ENCODE data around the gene HECW1. TPM values are rescaled to one million over a fixed set of nuclear protein-coding genes. Genes with fewer than 3 reads are reported as not detected.

HECW1 gene
- total and polyA plus RNA-seq, 8 donors = 0.04 to 0.69 (median 0.12) TPM; not detected in 5

DNA sequence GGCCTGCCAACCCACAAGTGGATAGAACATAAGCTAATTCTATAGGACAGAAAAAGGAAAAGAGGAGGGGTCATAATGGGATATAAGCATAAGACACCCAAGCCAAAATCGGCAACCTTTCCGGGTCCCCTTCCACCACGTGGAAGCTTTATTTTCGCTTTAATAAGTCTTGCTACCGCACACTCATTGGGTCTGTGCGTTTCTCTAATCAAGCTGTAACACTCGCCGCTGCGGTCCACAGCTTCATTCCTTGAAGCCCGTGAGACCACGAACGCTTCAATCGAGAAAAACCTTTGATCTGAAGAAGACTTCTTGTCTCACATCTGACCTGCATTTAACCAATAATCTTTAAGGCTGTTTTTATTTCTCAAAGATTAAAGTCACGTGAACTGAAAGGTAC lies 35.8 kb upstream of the HECW1 start:
- Histone ChIP-seq H3K27ac (no peak overlapping the region), H3K27me3 (peaks cover 0 to 3% (median 0%) of the 10 kb centered on the region in 4 donors), H3K4me1 (no peaks in the 10 kb centered on the region), H3K4me3 (no peak overlapping the region), H3K36me3 (no peaks in the 10 kb centered on the region), H3K9me3 (no peaks in the 10 kb centered on the region)
- FAIRE-seq (no peak), DNase-seq (no peak), ATAC-seq (no peak)
- intact Hi-C loops (cut with DNase I) = no loop called here
- 82 to 84% methylated on average over 14 of the region's 14 CpGs for WGBS, 2 donors
- no peak for TF ChIP-seq CTCF (IDR thresholded peaks at IDR 0.05)

DNA sequence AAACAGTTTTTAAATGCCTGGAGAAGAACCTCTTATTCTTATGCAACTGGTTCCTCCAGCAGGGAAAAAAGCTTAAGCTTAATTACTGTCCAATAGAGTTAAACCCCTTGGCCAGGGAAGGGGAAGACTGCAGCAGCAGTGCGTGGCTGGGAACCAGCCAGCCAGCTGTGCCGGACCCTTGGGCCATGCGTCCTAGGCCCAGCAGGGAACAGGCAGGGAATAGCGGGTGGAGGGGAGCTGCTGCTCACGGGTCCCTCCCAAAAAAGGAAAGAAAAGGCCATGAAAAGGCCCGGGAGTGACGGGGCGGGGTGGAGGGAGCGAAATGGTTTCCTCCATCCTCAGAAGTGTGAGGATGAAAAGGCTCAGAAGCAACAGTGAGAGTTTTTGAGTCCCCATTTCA lies 35.2 kb upstream of the HECW1 start:
- no peak for TF ChIP-seq CTCF (IDR thresholded peaks at IDR 0.05)
- H3K36me3 ChIP-seq = no peaks in the 10 kb centered on the region
- H3K27me3 ChIP-seq = peaks cover 0 to 3% (median 0%) of the 10 kb centered on the region in 4 donors
- FAIRE-seq (no peak), ATAC-seq (no peak), DNase-seq (no peak)
- H3K27ac ChIP-seq = no peak overlapping the region
- H3K4me3 ChIP-seq = no peak overlapping the region
- no peaks in the 10 kb centered on the region for H3K9me3 ChIP-seq
- no peaks in the 10 kb centered on the region for H3K4me1 ChIP-seq
- WGBS, 2 donors = 67 to 75% methylated on average over 9 of the region's 9 CpGs
- intact Hi-C loops (cut with DNase I) = no loop called here

GRCh38 chr7:43077732-43078391 lies 34.6 kb upstream of the HECW1 start:
- no peaks in the 10 kb centered on the region for H3K36me3 ChIP-seq
- no peak for ATAC-seq
- no peak overlapping the region for H3K27ac ChIP-seq
- no peaks in the 10 kb centered on the region for H3K4me1 ChIP-seq
- H3K27me3 ChIP-seq = peaks cover 0 to 3% (median 0%) of the 10 kb centered on the region in 4 donors
- no peak for TF ChIP-seq CTCF (IDR thresholded peaks at IDR 0.05)
- no peak overlapping the region for H3K4me3 ChIP-seq
- no peak for FAIRE-seq
- no peak for DNase-seq
- 31 to 39% methylated on average over 7 of the region's 7 CpGs for WGBS, 2 donors
- intact Hi-C loops (cut with DNase I) = no loop called here
- H3K9me3 ChIP-seq = no peaks in the 10 kb centered on the region

GRCh38 chr7:43078794-43079193 lies 33.7 kb upstream of the HECW1 start:
- WGBS, 2 donors = 40 to 56% methylated on average over 6 of the region's 6 CpGs
- intact Hi-C loops (cut with DNase I) = no loop called here

More at GRCh38 chr7:43078794-43079193, 33.7 kb upstream of the HECW1 start:
- Histone ChIP-seq H3K27ac (no peak overlapping the region), H3K36me3 (no peaks in the 10 kb centered on the region), H3K4me1 (no peaks in the 10 kb centered on the region), H3K4me3 (no peak overlapping the region), H3K27me3 (peaks cover 0 to 3% (median 0%) of the 10 kb centered on the region in 4 donors), H3K9me3 (no peaks in the 10 kb centered on the region)
- FAIRE-seq (no peak), ATAC-seq (no peak), DNase-seq (no peak)
- TF ChIP-seq CTCF (IDR thresholded peaks at IDR 0.05) = no peak

Data from pancreas (tissue), 10 donors.